GM12878 (cell line): ENCODE measurements around the gene WDFY4.

Experiments
- CUX1 ChIP-seq: IDR thresholded peaks from 2 replicates; pipeline ENCODE4 v1.6.1; 2012; ENCODE audit warnings: improper control_type of control experiment, low read depth, low read length; ENCODE audit not compliant: insufficient replicate concordance
- HDGF ChIP-seq: fragments of 450-650 bp; IDR thresholded peaks from 2 replicates; pipeline ENCODE4 v1.6.1; 2016; ENCODE audit warnings: antibody characterized with exemption
- IRF3 ChIP-seq: fragments of 450-650 bp; IDR thresholded peaks from 2 replicates; pipeline ENCODE4 v1.6.1; 2014; ENCODE audit warnings: mild to moderate bottlenecking
- JUND ChIP-seq: IDR thresholded peaks from 2 replicates; pipeline ENCODE4 v1.6.1; 2012; ENCODE audit warnings: low read depth, mild to moderate bottlenecking, low read length, improper control_type of control experiment, moderate library complexity
- KAT2A ChIP-seq: conservative IDR thresholded peaks from 2 replicates; pipeline ENCODE4 v1.6.1; 2011; ENCODE audit warnings: low read depth, low read length; ENCODE audit not compliant: control insufficient read depth
- MYC ChIP-seq: IDR thresholded peaks from 2 replicates; pipeline ENCODE4 v1.6.1; 2011; ENCODE audit warnings: mild to moderate bottlenecking, low read length, moderate library complexity, inconsistent platforms; ENCODE audit not compliant: insufficient read depth, insufficient replicate concordance, insufficient read length, severe bottlenecking
- POLR2AphosphoS5 ChIP-seq: IDR thresholded peaks from 2 replicates; pipeline ENCODE4 v1.6.1; 2011; ENCODE audit warnings: mild to moderate bottlenecking, low read length, inconsistent platforms
- POU2F2 ChIP-seq: IDR thresholded peaks from 3 replicates; pipeline ENCODE4 v1.6.1; 2011; ENCODE audit warnings: low read depth, mild to moderate bottlenecking, low read length, borderline replicate concordance
- RAD21 ChIP-seq: IDR thresholded peaks from 2 replicates; pipeline ENCODE4 v1.6.1; 2011; ENCODE audit warnings: mild to moderate bottlenecking, low read depth, low read length, moderate library complexity; ENCODE audit not compliant: insufficient read depth
- TF ChIP-seq, protein P1 (sequence below), 3 experiments: IDR thresholded peaks in 2 of 3; conservative IDR thresholded peaks in 1 of 3; 2 replicates each; pipeline ENCODE4 v1.5.1; 2011; ENCODE audit warnings: low read depth in 3 of 3, low read length in 3 of 3, mild to moderate bottlenecking in 3 of 3, control low read depth in 2 of 3, moderate library complexity in 2 of 3, inconsistent platforms in 1 of 3, mixed read lengths in 1 of 3; ENCODE audit not compliant: control insufficient read depth in 2 of 3, insufficient read depth in 1 of 3; ENCODE audit errors: extremely low read depth in 1 of 3

- no peak for TF ChIP-seq RAD21
- no peak for TF ChIP-seq MYC
- TF ChIP-seq POLR2AphosphoS5 = no peak
- no peak for TF ChIP-seq JUND
- TF ChIP-seq POU2F2 = no peak
- TF ChIP-seq, protein P1, sequence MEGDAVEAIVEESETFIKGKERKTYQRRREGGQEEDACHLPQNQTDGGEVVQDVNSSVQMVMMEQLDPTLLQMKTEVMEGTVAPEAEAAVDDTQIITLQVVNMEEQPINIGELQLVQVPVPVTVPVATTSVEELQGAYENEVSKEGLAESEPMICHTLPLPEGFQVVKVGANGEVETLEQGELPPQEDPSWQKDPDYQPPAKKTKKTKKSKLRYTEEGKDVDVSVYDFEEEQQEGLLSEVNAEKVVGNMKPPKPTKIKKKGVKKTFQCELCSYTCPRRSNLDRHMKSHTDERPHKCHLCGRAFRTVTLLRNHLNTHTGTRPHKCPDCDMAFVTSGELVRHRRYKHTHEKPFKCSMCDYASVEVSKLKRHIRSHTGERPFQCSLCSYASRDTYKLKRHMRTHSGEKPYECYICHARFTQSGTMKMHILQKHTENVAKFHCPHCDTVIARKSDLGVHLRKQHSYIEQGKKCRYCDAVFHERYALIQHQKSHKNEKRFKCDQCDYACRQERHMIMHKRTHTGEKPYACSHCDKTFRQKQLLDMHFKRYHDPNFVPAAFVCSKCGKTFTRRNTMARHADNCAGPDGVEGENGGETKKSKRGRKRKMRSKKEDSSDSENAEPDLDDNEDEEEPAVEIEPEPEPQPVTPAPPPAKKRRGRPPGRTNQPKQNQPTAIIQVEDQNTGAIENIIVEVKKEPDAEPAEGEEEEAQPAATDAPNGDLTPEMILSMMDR (IDR thresholded peaks at IDR 0.05 in 2 of 3, conservative IDR thresholded peaks at IDR 0.05 in 1 of 3; ENCODE audit: control insufficient read depth in 2 of 3, extremely low read depth in 1 of 3, insufficient read depth in 1 of 3, low read depth in 3 of 3, low read length in 3 of 3) = no peak
- no peak for TF ChIP-seq IRF3
- no peak for TF ChIP-seq KAT2A
- TF ChIP-seq HDGF = no peak
- no peak for TF ChIP-seq CUX1
Observed at GRCh38 chr10:48845512-48845911, 160.8 kb downstream of the WDFY4 start.
